Measurements from ENCODE around the gene ATG7.

The ATG7 gene

DNA sequence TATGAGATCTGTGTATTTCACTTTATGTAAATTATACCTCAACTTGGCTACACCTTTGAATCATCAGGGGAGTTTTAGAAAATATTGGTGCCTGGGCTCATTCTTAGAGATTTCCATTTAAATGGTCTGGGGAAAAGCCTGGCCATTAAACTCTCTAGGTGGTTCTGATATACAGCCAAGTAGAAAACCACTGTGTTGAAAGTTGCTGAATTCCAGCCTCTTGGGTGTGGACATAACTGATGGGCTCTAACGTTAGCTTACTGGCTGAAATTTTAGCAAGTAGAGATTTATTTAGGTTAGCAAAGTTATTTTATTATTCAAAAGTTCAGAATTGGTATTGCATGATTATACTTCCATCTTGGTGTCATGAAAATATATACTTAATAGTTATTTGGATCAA is 84.1 kb downstream of the ATG7 start:
- DNase-seq (ENCODE audit: low read depth) = no peak

DNA sequence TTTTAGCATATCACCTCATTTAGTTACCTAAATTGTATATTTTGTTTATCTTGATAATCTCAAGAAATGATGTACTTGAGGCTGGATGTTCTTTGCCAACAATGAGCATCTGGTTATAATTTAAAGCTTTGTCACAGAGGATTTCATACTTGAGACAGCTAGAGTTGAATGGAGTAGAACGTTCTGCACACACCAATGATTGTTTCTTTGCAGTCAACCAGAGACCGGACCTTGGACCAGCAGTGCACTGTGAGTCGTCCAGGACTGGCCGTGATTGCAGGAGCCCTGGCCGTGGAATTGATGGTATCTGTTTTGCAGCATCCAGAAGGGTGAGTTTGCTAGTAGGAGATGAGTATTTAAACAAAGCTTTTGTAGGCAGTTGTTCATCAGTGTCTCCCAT is 90.4 kb downstream of the ATG7 start:
- no peak for DNase-seq (ENCODE audit: low read depth)

DNA sequence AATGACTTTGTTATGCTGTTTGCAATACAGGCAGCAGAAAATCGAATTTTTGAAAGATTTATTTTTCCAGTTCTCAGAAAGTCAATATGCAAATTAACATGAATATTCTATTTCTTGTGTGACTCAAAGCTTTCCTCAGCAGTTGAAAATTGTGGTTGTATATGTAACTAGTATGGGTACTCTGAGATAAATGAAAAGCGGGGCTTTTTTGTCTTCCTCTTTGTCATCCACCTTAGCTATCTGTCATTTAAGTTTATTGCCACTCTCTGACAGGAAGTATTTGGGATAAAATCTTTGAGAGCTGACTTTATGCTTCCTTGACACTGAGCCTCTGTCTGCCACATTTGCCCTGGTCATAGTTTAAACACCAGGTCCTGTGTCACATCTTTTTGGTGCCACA is 91.5 kb downstream of the ATG7 start:
- no peak for DNase-seq (ENCODE audit: low read depth)

DNA sequence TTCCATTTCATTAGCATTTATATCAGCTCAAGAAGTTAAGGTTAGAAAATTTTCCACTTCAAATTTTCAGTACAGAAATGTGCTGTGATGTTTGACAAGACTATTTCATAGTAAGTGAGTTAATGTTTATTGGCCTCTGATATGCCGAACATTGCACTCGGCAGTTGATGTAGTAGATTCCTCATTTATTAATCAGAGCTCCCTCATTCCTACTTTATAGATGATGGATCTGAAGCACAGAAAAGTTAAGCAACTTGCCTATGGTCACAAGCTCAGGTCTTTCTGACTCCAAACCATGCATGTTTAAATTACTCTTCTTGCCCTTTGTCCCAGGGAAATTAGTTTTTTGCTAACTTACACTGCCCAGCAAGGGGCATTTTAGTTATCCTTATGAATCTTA is 92.0 kb downstream of the ATG7 start:
- DNase-seq (ENCODE audit: low read depth) = no peak

DNA sequence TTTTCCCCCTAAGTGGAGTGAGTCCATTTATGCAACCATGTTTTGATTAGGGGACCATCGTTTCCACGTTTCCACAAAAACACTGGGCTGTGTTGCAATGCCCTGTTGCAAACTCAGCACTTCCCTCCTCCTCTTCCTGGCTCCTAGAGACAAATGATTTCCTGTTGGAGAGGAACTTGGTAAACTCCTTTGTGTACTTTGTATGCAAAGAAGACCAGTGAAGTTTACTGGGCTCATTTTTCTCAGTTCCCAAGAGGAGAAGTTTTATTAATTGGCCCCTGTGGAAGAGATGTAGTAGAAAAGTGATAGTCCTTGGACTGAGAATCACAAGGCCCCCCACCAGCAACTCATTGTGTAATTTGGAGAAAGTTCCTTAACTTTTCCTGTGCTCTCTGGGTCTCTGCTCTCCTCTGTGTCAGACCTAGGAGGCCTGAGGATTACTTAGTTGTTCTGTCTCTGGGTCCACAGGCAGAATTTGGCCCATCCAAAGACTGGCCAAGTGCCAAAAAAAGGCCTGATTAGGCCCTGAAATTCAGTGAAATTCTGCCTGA is 95.0 kb downstream of the ATG7 start:
- no peak for DNase-seq (ENCODE audit: low read depth)

DNA sequence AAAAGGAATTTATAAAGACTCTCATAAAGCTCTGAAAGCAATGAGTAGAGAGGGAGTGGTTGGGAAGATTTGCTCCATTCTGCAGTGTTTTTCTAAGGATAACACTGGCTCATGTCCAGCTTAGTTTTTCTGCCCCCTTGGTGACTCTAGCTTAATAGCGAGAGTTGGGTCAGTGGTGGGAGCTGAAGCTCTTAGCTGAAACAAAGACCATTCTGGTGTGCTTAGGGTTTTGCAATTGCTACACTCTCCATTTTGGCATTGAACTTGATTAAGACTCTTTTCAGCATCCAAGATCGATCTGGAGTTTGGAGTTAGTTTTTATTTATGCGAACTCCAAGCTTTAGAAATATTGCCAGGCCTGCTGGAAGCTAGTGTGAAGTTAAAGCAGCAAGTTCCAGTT is 98.0 kb downstream of the ATG7 start:
- no peak for DNase-seq (ENCODE audit: low read depth)

DNA sequence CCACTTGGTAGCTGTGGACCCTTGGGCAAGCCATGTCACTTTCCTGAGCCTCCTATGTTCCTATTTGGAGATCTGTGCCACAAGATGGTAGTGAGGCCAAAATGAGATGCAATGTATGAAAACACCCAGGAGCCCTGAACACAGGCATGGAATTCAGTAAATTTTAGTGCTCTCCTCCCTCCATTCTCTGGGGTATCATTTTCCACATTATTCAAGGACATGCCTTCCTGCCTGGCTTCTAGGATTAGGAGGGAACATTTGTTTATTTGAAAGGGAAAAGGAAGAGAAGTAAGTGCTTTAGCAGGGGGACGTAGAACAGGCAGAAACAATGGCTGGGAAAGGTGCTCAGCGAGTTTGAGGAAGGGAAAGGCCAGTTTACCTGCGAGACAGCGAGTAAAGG is 98.8 kb downstream of the ATG7 start:
- DNase-seq (ENCODE audit: low read depth) = no peak

DNA sequence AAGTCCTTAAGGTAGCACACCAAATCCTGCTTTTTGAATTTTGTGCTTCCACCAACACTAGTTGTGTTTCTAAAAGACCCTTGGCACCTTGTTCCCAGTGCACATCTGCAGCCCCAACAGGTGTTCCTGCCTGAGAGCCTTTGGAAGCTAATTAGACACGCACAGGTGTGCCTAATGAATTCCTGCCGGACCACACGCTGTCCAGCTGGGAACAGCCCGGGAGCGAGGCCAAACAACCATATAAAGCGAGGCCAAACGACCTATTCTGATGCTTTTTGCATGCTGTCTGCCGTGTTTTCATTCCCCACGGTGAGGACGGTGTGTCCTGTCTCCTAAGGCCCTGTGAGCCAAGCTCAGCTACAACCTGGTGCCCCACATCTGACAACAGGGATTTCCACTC is 99.5 kb downstream of the ATG7 start:
- DNase-seq (ENCODE audit: low read depth) = no peak

DNA sequence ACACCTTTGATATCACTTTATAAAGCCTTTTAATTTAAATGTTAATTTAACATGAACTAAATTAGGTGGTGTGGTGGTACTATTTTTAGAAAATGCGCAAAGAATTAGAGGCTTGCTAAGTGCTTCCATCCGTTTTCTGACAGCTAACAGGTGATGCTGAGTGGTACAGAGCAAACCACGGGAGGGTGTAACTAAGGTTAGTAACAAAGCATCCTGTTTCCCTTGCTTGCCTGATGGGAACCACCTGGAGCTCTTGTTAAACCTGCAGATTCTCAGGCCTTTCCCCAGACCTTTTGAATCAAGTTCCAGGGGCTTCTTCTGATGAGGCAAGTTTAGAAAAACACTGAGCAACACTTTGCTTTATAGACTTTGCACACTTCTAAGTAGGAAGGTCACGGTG is 101.0 kb downstream of the ATG7 start:
- DNase-seq (ENCODE audit: low read depth) = no peak

DNA sequence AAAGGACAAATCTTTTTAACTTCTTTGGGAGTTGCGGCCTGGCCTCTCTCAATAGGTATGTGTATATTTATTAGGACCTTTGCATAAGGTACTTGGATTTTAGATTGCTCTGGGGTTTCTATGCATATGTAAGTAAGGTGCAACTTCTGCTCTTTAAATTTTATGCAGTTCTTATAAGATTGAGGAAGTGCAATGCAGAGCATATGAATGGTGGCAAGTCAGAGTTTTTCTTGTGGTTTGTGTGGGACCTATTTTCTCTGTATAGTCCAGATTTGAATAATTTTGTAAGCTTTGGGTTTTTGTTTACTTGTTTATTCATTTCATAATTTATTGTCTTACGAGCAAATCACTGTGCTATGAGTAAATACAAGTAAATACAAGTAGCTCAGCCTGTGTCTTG is 101.5 kb downstream of the ATG7 start:
- DNase-seq (ENCODE audit: low read depth) = no peak

DNA sequence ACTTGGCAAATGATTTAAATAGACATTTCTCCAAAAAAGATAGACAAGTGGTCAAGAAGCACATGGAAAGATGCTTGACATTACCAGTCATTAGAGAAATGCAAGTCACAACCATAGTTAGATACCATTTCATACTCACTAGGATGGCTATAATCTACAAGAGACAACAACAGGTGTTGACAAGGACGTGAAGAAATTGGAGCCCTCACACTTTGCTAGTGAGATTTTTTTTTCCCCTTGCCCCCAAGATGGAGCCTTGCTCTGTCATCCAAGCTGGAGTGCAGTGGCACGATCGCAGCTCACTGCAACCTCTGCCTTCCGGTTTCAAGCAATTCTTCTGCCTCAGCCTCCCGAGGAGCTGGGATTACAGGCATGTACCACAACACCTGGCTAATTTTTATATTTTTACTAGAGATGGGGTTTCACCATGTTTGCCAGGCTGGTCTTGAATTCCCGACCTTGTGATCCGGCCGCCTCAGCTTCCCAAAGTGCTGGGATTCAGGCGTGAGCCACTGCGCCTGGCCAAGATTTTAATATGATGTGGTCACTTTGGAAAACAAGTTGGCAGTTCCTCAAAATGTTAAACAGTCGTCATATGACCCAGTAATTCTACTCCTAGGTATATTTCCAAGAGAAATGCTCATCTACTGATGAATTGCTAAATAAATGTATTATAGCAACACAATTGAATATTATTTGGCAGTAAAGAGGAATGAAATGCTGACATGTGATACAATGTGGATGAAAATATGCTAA is 103.3 kb downstream of the ATG7 start:
- DNase-seq (ENCODE audit: low read depth) = no peak

DNA sequence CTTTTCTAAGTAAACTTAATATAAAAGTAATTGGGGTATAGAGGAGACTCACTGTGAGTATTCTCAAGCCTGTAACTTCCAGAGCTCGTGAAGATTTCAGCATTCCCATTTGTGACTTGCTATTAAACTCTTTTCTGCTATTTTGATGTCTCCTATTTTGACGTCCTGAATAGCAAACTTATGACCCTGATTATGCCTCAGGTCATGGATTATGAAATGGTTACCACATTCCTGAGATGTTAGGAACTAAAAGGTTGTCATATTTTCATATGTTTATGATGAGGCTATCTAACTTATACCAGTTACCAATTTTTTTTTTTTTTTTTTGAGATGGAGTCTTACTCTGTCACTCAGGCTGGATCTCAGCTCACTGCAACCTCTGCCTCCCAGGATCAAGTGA is 105.5 kb downstream of the ATG7 start:
- no peak for DNase-seq (ENCODE audit: low read depth)

DNA sequence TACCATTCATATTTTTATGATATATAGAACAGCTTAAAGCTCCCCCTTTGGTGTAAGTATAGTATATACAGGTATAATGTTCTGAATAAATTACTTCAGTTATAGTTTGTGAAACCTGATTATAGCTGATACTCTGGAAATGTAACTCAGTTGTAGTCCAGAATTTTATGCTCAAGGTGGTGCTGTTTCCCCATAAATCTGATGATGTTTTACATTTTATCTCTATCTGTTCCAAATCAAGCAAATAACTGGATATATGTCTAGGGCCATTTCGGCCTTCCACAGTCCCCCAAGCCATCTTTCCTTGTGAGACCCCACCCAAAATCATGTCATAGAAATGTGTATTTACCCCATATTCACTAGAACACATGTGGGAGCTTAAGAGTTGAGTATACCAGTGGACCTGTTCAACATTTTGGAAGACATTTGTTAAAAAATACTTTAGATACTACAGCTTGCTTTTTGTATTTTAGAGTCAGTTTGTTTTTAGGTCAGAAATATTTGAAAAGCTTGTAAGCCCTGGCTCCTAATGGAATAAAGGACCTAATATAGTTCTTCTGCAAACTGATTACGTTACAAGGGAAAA is 107.1 kb downstream of the ATG7 start:
- DNase-seq (ENCODE audit: low read depth) = no peak

DNA sequence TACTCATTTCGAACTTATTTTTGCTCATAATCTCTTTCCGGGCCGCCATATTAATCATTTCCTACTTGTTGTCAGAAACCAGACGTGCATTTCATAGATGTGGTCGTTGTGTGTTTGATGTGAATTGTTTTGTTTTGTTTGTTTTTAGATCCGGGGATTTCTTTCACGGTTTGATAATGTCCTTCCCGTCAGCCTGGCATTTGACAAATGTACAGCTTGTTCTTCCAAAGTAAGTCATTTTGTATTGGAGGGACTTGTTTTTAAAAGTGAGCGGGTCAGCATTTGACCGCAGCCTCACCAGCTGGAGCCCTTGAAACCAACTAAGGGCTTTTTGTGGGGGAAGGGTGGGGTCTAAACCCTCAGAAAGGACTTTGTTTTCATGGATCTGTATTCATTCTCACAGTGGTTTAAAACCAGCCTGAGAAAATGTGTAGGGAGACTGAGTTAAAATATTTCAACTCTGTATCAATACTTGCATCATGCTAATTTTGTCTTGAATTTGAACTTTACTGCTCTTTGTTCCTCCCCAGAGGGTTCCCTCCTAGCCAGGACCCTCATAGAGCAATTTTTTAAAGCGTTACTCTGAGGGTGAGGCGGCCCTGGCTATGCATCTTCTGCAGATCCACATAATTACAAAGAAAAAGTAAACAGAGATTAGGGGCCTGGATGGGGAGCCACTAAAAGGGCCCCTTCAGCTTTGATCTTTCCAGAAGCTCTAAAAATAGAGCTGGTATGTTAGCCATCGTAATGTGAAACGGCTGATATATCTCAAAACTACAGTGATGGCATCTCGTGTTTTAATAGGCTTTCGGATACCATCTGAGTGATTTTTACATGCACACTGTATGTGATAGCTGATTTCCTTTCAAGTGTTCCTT is 107.9 kb downstream of the ATG7 start:
- DNase-seq (ENCODE audit: low read depth) = no peak

DNA sequence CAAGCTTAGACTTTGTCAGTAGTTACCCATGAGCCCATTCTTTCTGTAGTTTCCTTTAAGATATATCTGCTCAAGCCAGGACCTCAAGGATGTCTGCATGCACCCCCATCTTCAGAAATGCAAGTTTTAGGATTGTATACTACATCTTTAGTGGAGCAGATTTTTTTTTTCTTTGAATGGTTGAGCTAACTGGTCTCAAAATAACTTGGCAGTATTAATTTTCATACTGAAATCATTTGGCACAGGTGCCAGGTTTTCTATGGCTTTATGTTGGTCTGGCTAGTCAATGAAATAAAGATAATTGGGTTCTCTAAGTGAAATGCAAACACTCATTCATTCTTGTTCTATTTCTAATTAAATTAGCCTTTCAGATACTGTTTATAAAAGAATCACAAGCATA is 108.9 kb downstream of the ATG7 start:
- DNase-seq (ENCODE audit: low read depth) = no peak

DNA sequence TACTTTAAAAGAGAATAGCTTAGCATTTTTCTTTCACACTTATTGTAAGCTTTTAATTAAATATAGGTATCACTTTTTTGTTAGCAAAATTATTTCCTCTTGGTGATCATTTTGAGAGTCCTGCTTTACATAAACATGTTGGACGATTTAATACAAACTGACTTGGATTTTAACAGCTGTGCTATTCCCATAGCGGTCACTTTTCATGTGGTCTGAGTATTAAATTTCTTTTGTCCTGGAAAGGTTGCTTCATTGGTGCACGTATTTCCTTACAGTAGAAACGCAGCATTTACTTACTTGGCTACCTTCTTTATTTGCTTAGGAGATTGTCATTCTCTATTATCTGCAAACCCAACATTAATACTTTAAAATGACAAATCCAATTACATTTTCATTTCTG is 109.4 kb downstream of the ATG7 start:
- no peak for DNase-seq (ENCODE audit: low read depth)

DNA sequence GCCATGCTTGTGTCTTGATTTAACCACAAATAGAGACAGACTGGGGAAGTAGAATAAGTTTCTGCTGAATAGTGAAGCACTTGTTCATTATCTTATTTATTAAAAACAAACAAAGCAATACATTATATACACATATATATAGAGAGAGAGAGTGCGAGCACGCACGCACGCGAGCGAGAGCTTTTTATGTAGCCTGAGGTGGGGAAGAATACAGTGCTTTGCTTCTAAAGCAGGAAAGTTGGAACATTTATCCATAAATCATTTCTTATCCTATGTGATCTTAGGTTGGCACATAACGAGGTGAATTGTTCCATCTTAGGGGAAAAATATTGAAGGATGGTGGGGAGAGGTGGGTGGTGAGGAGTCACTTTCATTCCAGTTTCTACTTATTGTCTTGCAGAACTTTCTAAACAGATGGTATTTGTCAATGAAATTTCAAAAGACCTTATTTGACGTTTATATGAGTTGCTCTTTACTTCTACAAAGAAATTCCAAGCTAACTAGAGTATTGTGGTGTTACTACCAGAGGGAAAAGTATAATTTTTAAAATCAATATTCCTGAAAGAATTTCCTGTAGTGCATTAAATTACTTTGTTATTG is 110.0 kb downstream of the ATG7 start:
- no peak for DNase-seq (ENCODE audit: low read depth)

DNA sequence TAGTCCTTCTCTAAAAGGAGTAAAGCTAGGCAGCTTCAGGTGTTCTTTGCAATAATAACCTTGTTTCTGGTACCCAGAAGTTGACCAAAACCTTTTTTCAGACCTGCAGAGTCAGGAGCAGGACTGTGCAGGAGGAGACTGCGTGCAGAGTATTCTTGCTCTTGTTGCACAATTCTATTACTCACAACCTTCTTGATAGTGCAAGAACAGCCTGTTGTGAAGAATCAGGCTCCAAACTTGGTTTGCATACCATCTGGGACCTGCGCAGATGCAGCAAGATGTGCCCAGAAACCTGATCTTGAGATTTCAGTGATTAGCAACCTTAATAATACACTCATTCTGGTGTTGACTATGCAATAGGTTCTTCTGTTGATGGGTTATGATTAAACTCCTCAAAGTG is 111.9 kb downstream of the ATG7 start:
- DNase-seq (ENCODE audit: low read depth) = no peak

DNA sequence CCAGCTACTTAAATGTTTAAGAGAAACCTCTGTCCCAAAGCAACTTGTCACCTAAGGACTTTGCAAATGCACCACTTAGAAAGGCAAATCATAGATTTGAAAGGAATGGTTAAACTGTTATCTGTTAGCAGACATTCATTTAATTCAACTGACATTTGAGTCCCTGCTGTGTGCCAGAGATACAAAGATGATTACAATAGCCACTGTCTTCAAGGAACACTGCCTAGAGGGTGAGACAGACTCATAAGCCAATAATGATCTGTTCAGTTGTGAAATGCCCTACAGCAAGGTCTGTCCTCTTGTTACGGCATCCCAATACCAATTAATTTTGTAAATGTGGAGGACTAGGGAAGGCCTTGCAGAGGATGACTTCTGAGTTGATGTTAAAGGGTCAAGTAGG is 113.1 kb downstream of the ATG7 start:
- DNase-seq (ENCODE audit: low read depth) = no peak

DNA sequence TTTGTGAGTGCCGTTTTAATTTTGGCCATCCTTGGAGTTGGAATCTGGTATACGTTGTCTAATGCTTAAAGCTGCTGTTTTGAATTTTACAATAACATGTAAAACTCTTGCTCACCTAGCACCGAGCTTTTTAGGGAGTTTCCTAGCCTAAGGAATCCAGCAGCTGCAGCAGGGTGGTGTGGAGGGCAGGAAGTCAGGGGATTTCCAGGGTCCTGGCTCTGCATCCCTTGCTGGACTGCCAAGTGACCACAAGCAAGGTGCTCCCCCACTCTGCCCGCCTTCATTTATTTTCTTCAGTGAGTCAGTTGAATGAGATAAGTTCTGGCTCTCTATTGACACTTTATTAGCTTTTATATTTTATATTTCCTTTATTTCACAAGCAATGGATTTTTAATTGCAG is 113.7 kb downstream of the ATG7 start:
- no peak for DNase-seq (ENCODE audit: low read depth)

DNA sequence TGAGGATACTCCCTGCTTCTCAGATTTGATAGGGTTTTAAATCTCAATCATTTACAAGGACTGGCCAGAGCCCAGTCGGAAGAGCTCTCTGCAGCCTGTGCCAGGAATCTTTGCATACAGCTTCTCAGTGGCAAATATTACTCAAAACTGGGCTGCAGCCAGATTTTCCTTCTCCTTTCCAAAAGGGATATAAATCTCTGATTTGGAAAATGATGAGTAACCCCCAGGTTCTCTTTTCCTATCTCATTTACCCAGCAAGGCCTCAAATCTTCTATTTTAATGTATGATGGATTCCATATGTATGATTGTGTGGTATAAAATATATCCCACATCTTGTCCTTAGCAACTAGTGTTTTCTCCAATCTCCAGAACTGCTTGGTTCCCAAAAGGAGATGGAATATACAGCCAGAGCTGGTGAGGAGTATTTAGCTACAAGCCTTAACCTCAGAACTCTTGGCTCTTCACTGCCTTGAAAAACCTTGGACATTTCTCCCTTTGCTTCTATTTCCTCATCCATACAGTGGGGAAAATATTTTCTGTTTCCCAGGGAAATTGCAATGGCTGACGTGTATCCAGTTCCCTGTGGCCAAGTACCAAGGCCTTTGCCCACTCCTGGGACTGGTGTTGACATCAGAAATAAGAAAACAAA is 114.4 kb downstream of the ATG7 start:
- DNase-seq (ENCODE audit: low read depth) = no peak

All from stimulated activated CD8-positive, alpha-beta memory T cell treated with anti-CD3 and anti-CD28 coated beads, Interleukin-15, amount 100 ng/mL, for 24 hours (primary cell).